Measurements from ENCODE around the gene TCF4.

DNA sequence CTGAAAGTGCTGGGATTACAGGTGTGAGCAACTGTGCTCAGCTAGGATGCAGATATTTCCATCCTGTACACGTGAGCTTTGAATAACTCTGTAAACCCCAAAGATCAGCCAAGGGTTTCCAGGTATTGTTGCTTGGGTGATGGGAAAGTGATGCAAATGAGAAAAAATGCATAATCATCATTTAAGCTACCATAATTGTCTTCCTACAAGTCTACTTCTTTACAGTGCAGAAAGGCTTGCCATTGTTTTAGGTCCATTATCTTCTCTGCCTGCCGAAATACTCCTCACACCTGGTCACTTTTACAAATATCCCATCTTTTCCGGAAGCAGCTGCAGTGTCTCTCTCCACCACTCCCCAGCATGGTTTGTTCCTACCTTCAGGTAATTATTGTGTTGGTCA is 368.9 kb downstream of the TCF4 start:
- TF ChIP-seq EZH2 (IDR thresholded peaks at IDR 0.05) (no peak), POLR2AphosphoS5 (IDR thresholded peaks at IDR 0.05; ENCODE audit: borderline replicate concordance, low read depth, low read length) (no peak), FOXP2 (optimal IDR thresholded peaks at IDR 0.05; ENCODE audit: control extremely low read depth, extremely low read length, insufficient read depth) (no peak)
